ENCODE data around the gene PPT2.

GRCh38 chr6:32105433-32105832 lies 48.5 kb upstream of the PPT2 start:
- TF ChIP-seq CTCF (IDR thresholded peaks at IDR 0.05; ENCODE audit: poor library complexity, severe bottlenecking) (no peak), REST (IDR thresholded peaks at IDR 0.05; ENCODE audit: borderline replicate concordance) (no peak), EZH2 (IDR thresholded peaks at IDR 0.05; ENCODE audit: borderline replicate concordance, insufficient read depth, low read length, poor library complexity, severe bottlenecking) (no peak), POLR2AphosphoS5 (IDR thresholded peaks at IDR 0.05) (no peak), EP300 (conservative IDR thresholded peaks at IDR 0.05; ENCODE audit: poor library complexity, severe bottlenecking) (no peak)

All from neural cell (in vitro differentiated cells).